NB4 (cell line): ENCODE measurements around the gene PAX2.

Experiments used
- CTCF ChIP-seq: IDR thresholded peaks from one replicate; pipeline ENCODE4 v1.5.1; 2012; ENCODE audit warnings: low read depth, low read length
- MAX ChIP-seq: IDR thresholded peaks from 2 replicates; pipeline ENCODE4 v1.6.1; 2011; ENCODE audit warnings: low read depth, low read length

GRCh38 chr10:100741378-100742075 lies 3.9 kb upstream of the PAX2 start:
- TF ChIP-seq CTCF (no peak), MAX (no peak)
